Muscle of leg (tissue), 11 donors: ENCODE measurements around the gene ANKRD33. TPM values are rescaled to one million over a fixed set of nuclear protein-coding genes. Genes with fewer than 3 reads are reported as not detected.
A peak's percentile ranks its signal among the peaks of the same experiment; 100 is the strongest.
"Not testable (repeated sequence)": the region's sequence is repeated elsewhere in the genome, so short reads cannot be mapped to it uniquely, and the experiment has no call there.

Experiments
- DNase-seq: peaks from one replicate; pipeline ENCODE4 v3.0.0; 2013
- H3K27ac ChIP-seq: one replicate; pipeline ENCODE4 v1.5.1; 2013; ENCODE audit warnings: mild to moderate bottlenecking, low read length, control low read depth
- H3K27me3 ChIP-seq: one replicate; pipeline ENCODE4 v1.6.1; 2013; ENCODE audit warnings: low read length; ENCODE audit not compliant: control insufficient read depth, insufficient read depth
- H3K36me3 ChIP-seq: one replicate; pipeline ENCODE4 v1.6.1; 2013; ENCODE audit warnings: low read length; ENCODE audit not compliant: control insufficient read depth, insufficient read depth
- H3K4me1 ChIP-seq: one replicate; pipeline ENCODE4 v1.6.1; 2013; ENCODE audit warnings: low read length; ENCODE audit not compliant: control insufficient read depth, insufficient read depth
- H3K4me3 ChIP-seq: one replicate; pipeline ENCODE4 v1.5.1; 2013; ENCODE audit warnings: low read length, control low read depth
- H3K9me3 ChIP-seq: replicated peaks from 2 replicates; pipeline ENCODE4 v1.6.1; 2013; ENCODE audit warnings: low read depth, low read length; ENCODE audit not compliant: control insufficient read depth
- WGBS: methylation state at CpG from one replicate; pipeline ENCODE4 v1.1.5; 2013; ENCODE audit warnings: missing lambda C conversion rate; ENCODE audit not compliant: insufficient coverage; 5-methylcytosine and 5-hydroxymethylcytosine counted together
- polyA plus RNA-seq, 8 donors: library from polyadenylated mRNA; unstranded; fragments of 120-200 nt; gene quantifications; one replicate each; pipeline versions ENCODE4 v1.2.1 to v1.2.3, GENCODE V29; 2013; ENCODE audit warnings: inconsistent platforms in 1 of 8, low replicate concordance in 1 of 8; ENCODE audit not compliant: insufficient read length in 8 of 8, insufficient read depth in 1 of 8
- total RNA-seq: library from RNA; stranded (reverse); fragments of 120-200 nt; gene quantifications from one replicate; pipeline ENCODE4 v1.2.4, GENCODE V29; 2013

The ANKRD33 gene
- total and polyA plus RNA-seq, 9 donors, result 0.04 to 0.18 (median 0.09) TPM; not detected in 3

DNA sequence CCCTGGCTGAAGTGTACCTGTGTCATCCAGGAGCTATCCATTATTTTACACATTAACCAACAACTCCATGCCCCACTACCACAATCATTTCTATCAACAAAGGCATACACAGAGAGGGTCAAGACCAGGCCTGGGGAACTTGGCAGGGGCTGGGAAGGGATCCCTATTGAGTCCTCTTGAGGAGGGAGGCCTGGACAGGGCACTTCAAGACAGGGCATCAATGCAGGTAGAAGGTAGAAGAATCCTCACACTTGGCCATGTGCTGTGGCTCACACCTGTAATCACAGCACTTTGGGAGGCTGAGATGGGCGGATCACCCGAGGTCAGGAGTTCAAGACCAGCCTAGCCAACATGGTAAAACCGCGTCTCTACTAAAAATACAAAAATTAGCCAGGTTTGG is 13.4 kb upstream of the ANKRD33 start:
- H3K9me3 ChIP-seq, result no peaks in the 10 kb centered on the region
- H3K27ac ChIP-seq, result no peak overlapping the region
- no peak overlapping the region for H3K4me3 ChIP-seq
- WGBS, result 93% methylated on average over 4 of the region's 4 CpGs
- no peaks in the 10 kb centered on the region for H3K36me3 ChIP-seq
- peaks cover 16% of the 10 kb centered on the region for H3K27me3 ChIP-seq
- DNase-seq, result no peak
- peaks cover 8% of the 10 kb centered on the region for H3K4me1 ChIP-seq

DNA sequence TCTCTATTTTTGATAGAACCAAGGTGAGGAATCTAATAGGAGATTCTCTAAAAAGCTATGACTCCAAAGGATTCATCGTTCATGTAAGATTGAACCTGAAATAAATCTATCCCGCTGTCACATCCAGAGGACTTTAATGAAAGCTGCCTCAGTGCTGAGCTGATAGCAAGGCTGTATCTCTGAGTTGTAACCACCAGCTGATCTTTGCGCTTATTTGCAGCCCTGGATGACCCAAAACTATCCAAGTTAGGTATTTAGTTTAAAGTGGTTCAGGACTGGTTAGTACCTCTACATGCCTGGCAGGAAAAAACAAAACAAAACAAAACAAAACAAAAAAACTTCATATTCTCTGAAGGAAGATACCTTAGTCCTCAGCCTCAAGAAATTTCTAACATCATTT is 8.8 kb upstream of the ANKRD33 start:
- Histone ChIP-seq H3K4me3 (no peak overlapping the region), H3K27ac (no peak overlapping the region), H3K4me1 (no peaks in the 10 kb centered on the region), H3K27me3 (no peaks in the 10 kb centered on the region), H3K36me3 (no peaks in the 10 kb centered on the region), H3K9me3 (no peaks in the 10 kb centered on the region)
- no peak for DNase-seq
- no CpG with 5 or more reads among the region's 3 CpGs for WGBS

DNA sequence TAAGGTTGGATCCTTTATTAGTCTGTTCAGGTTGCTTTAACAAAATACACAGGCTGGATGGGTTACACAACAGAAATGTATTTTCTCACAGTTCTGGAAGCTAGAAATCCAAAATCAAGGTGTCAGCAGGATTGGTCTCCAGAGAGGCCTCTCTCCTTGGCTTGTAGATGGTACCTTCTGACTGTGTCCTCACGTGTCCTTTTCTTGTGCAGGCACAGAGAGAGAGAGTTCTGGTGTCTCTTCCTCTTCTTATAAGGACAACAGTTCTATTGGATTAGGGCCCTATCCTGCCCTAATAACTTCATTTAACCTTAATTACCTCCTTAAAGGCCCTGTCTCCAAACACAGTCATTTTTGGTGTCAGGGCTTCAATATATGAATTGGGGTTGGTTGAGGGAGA is 4.6 kb upstream of the ANKRD33 start:
- WGBS, result no CpG with 5 or more reads among the region's 1 CpG
- Histone ChIP-seq H3K4me3 (no peak overlapping the region), H3K4me1 (peaks cover 10% of the 10 kb centered on the region), H3K27ac (no peak overlapping the region), H3K9me3 (no peaks in the 10 kb centered on the region), H3K27me3 (peaks cover 3% of the 10 kb centered on the region), H3K36me3 (no peaks in the 10 kb centered on the region)
- DNase-seq, result no peak

DNA sequence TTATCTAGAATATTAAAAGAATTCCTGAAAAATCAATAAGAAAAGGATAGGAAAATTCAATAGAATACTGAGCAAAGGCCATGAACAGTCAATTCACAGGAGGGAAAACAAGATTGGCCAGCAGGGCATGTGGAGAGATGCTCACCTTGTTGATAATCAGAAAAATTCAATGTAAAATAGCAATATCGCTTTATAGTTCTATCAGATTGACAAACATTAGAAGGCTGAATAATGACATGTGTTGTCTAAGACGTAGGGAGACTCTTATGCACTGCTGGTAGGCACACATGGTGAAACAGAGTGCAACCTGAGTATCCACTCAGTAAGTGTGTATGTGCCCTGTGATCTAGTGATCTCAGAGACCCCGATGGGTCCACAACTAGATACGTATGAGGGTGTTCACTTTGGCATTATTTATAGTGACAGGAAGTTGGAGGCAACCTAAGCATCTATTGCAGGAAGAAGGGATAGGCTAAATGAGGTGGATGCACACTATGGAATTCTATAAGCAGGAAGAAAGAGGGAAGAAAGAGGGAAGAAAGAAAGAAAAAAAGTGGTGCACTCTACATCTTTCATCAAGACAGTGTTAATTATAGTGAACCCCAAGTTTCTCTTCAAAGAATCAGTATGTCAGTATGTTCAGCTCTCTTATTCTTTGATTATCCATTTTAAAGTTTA is 3.8 kb upstream of the ANKRD33 start:
- Histone ChIP-seq H3K27me3 (peaks cover 3% of the 10 kb centered on the region), H3K4me1 (peaks cover 12% of the 10 kb centered on the region), H3K27ac (no peak overlapping the region), H3K9me3 (no peaks in the 10 kb centered on the region), H3K4me3 (no peak overlapping the region), H3K36me3 (no peaks in the 10 kb centered on the region)
- WGBS, result 81% methylated on average over 4 of the region's 4 CpGs
- DNase-seq, result no peak

DNA sequence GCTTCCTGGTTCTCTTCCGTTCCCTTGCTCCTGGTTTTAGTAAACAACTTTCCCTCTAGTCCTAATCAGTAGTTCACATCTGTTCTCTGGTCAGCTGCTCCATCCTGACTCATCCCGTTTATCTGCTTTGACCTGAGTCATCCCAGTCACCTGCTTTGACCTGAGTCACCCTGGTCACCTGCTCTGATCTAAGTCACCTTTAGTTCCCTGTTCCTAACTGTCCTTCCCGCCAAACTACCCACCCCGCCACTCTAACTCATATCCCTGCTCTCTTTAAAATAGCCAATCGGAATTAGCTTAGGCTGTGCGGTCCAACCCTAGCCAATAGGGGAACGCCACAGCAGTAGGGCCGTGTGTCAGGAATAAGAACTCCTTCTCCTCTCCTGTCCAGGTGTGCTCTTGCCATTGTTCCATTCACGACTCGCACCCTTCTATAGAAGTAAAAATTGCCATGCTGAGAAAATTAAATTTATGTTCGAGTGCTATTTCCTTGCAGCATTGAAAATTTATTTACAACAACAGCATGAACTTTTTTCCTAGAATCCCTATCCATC is 3.1 kb upstream of the ANKRD33 start:
- Histone ChIP-seq H3K4me1 (peaks cover 18% of the 10 kb centered on the region), H3K27ac (no peak overlapping the region), H3K4me3 (no peak overlapping the region), H3K9me3 (no peaks in the 10 kb centered on the region), H3K36me3 (no peaks in the 10 kb centered on the region), H3K27me3 (peaks cover 3% of the 10 kb centered on the region)
- 89% methylated on average over 8 of the region's 11 CpGs for WGBS
- no peak for DNase-seq

DNA sequence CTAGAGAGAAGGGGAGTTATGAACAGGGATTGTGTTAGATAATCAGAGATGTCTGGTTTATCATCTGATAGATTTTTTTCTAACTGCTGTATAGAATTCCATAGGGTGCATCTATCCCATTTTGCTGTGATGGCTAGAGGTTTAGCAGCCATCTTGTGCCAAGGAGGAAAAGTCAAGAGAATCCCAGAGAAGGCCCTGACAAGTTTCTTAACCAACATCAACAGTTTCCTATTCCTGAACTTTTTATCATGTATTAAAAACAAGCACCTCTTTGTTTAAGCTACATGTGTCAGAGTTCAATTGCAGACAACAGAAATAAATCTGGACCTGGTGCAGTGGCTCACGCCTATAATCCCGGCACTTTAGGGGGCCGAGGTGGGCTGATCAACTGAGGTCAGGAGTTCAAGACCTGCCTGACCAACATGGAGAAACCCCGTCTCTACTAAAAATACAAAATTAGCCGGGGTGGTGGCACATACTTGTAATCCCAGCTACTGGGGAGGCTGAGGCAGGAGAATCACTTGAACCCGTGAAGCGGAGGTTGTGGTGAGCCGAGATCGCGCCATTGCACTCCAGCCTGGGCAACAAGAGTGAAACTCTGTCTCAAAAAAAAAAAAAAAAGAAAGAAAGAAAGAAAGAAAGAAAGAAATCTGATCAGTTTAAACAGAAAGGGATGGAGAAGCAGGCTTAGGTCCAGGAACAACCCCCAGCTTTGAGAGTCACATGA is 2.4 kb upstream of the ANKRD33 start:
- Histone ChIP-seq H3K4me1 (peaks cover 18% of the 10 kb centered on the region), H3K27ac (peak overlapping the region; percentile 80)
- 75% methylated on average over 6 of the region's 10 CpGs for WGBS
- not testable (repeated sequence) for DNase-seq, H3K36me3 ChIP-seq, H3K27me3 ChIP-seq, H3K4me3 ChIP-seq, H3K9me3 ChIP-seq

DNA sequence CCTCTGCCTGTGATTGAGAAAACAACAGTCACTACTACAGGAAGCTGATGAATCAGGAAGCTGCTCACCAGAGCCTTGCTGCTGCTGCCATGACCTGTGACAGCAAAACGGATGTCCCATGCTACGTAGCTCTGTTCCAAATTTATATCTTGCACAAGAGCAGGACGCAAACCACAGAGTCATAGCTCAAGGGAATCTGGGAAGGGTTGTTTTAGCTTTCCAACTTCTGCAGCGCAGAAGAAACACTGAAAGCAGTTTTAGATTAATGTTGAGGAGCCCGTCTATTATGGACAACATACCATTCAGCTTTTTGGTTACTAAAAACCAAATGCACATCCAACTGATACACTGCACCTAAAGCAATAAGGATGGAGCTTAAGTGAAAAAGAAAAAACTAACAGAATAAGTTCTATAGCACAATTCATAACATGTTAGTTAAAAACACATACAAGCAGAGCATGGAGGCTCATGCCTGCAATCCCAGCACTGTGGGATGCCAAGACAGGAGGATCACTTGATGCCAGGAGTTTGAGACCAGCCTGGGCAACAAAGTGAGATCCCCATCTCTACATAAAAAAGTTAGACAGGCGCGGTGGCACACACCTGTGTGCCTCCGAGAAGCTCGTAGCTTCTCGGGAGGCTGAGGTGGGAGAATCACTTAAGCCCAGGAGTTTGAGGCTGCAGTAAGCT is 1.7 kb upstream of the ANKRD33 start:
- Histone ChIP-seq H3K36me3 (no peaks in the 10 kb centered on the region), H3K4me3 (no peak overlapping the region), H3K4me1 (peaks cover 18% of the 10 kb centered on the region), H3K9me3 (no peaks in the 10 kb centered on the region), H3K27me3 (peaks cover 3% of the 10 kb centered on the region), H3K27ac (peak overlapping the region; percentile 80)
- DNase-seq, result peak; percentile 96
- WGBS, result no CpG with 5 or more reads among the region's 10 CpGs

DNA sequence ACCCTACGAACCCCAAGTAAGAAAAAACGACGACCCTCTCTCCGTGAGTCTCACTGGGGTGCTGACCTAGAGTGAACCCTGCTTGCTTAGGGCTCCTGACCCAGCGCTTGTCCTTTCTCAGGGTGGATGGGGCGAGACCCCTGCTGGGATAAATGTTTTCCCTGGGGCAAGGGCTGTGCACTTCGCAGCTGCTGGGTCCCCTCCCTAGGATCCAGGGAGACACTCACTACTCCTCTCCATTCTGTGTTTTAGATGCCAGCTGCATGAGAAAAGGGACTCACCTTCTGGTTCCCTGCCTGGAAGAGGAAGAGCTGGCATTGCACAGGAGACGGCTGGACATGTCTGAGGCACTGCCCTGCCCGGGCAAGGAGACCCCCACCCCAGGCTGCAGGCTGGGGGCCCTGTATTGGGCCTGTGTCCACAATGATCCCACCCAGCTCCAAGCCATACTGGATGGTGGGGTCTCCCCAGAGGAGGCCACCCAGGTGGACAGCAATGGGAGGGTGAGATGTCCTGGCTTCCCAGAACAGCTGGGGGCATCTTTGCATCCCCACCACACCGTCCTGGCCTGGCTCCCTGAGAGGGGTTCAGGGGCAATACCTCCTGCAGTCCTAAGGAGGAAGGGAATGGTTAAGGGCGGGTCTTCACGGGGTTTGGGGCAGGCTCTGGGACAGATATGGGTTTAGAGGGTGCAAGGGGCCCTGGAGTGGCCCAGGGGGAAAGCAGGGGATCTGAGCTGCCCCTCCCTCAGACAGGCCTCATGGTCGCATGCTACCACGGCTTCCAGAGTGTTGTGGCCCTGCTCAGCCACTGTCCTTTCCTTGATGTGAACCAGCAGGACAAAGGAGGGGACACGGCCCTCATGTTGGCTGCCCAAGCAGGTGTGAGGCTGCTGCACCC is 663 bp downstream of the ANKRD33 start:
- H3K27ac ChIP-seq, result no peak overlapping the region
- 66% methylated on average over 5 of the region's 15 CpGs for WGBS
- H3K4me3 ChIP-seq, result no peak overlapping the region
- H3K27me3 ChIP-seq, result peaks cover 3% of the 10 kb centered on the region
- H3K9me3 ChIP-seq, result no peaks in the 10 kb centered on the region
- peaks cover 18% of the 10 kb centered on the region for H3K4me1 ChIP-seq
- DNase-seq, result peak; percentile 11
- no peaks in the 10 kb centered on the region for H3K36me3 ChIP-seq

DNA sequence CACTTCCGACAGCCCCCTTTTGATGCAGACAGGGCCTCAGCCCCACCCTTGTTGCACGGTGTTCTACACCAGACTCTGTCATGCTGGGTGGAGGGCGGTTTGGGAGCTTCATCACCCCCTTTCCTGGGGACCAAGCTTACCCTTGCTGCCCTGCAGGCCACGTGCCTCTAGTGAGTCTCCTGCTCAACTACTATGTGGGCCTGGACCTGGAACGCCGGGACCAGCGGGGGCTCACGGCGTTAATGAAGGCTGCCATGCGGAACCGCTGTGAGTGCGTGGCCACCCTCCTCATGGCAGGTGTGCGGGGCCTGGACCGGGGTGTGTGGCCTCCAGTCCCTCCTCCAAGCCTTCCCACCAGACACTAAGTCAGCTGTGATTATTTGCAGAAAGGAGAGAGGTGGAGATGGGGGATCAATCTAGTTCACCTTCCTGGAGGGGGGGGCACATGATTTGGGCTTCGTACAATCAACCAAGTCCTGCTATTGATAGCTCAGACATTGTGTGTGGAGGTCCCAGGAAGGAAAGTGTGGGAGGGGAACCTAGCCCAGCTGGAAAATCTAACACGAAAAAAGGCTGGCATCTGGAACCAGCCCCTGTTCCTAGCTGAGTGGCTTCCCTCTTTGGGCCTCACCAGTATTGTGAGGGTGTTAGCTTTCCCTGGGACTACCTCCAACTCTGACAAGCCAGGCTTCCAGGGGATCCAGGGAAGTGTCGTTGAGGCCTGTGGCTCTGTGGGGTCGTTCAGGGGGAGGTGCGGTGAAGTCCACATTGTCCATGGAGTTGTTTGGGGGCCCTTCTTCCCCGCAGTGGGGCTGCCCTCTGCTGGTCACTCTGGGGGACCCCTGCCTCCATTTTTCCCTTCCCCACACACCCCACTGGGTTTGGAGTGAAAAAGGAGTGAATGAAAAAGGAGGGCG is 1.6 kb downstream of the ANKRD33 start:
- 78% methylated on average over 12 of the region's 21 CpGs for WGBS
- no peak overlapping the region for H3K27ac ChIP-seq
- peaks cover 18% of the 10 kb centered on the region for H3K4me1 ChIP-seq
- H3K4me3 ChIP-seq, result no peak overlapping the region
- H3K9me3 ChIP-seq, result no peaks in the 10 kb centered on the region
- DNase-seq, result peak; percentile 46
- peaks cover 3% of the 10 kb centered on the region for H3K27me3 ChIP-seq
- no peaks in the 10 kb centered on the region for H3K36me3 ChIP-seq
